ENCODE measurements around the gene WNT4. TPM values are rescaled to one million over a fixed set of nuclear protein-coding genes. Genes with fewer than 3 reads are reported as not detected.

Gene WNT4
- polyA plus RNA-seq, 2 of the 4 experiments (the other 2 are of a cell fraction) = 0.23 to 0.62 TPM

GRCh38 chr1:22101199-22101598, 41.7 kb downstream of the WNT4 start:
- no peak overlapping the region for H3K4me2 ChIP-seq
- TF ChIP-seq PHF8 (IDR thresholded peaks at IDR 0.05; ENCODE audit: borderline replicate concordance, low read depth) (no peak), FOSB (CRISPR knock-in tag; IDR thresholded peaks at IDR 0.05) (no peak), ELK1 (IDR thresholded peaks at IDR 0.05; ENCODE audit: low read depth, low read length) (no peak), ZNF302 (CRISPR knock-in tag; IDR thresholded peaks at IDR 0.05) (no peak), BHLHE40 (IDR thresholded peaks at IDR 0.05; ENCODE audit: low read depth, low read length) (no peak), NR3C1 (IDR thresholded peaks at IDR 0.05) (no peak), CBX8 (IDR thresholded peaks at IDR 0.05) (no peak), RARB (CRISPR knock-in tag; IDR thresholded peaks at IDR 0.05) (no peak), RAD21 (conservative IDR thresholded peaks at IDR 0.05 in 1 of 2, IDR thresholded peaks at IDR 0.05 in 1 of 2) (no peak), TFCP2L1 (CRISPR knock-in tag; IDR thresholded peaks at IDR 0.05) (no peak), ZSCAN20 (CRISPR knock-in tag; IDR thresholded peaks at IDR 0.05) (no peak), POLR2AphosphoS2 (conservative IDR thresholded peaks at IDR 0.05; ENCODE audit: low read length) (no peak), MAFK (IDR thresholded peaks at IDR 0.05; ENCODE audit: partially characterized antibody) (no peak), RFX5 (IDR thresholded peaks at IDR 0.05) (no peak), HOXB5 (CRISPR knock-in tag; IDR thresholded peaks at IDR 0.05) (no peak), HOXA7 (CRISPR knock-in tag; IDR thresholded peaks at IDR 0.05) (no peak)
- TF ChIP-seq, protein P1, sequence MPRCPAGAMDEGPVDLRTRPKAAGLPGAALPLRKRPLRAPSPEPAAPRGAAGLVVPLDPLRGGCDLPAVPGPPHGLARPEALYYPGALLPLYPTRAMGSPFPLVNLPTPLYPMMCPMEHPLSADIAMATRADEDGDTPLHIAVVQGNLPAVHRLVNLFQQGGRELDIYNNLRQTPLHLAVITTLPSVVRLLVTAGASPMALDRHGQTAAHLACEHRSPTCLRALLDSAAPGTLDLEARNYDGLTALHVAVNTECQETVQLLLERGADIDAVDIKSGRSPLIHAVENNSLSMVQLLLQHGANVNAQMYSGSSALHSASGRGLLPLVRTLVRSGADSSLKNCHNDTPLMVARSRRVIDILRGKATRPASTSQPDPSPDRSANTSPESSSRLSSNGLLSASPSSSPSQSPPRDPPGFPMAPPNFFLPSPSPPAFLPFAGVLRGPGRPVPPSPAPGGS (IDR thresholded peaks at IDR 0.05) = no peak
- TF ChIP-seq, protein P2, sequence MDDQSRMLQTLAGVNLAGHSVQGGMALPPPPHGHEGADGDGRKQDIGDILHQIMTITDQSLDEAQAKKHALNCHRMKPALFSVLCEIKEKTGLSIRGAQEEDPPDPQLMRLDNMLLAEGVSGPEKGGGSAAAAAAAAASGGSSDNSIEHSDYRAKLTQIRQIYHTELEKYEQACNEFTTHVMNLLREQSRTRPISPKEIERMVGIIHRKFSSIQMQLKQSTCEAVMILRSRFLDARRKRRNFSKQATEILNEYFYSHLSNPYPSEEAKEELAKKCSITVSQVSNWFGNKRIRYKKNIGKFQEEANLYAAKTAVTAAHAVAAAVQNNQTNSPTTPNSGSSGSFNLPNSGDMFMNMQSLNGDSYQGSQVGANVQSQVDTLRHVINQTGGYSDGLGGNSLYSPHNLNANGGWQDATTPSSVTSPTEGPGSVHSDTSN (IDR thresholded peaks at IDR 0.05) = no peak
- no peak for ATAC-seq
- 67% methylated on average over 1 of the region's 1 CpG for WGBS (ENCODE audit: missing lambda C conversion rate)
- ChIA-PET CTCF (interaction anchor here (0.6 kb wide), 2 partner anchors 316 to 512 kb away, joined by 3 to 4 read pairs; no protein-coding TSS in a partner anchor), POLR2A (no interaction called here)
- H3K4me1 ChIP-seq = no peaks in the 10 kb centered on the region
- no peak for DNase-seq (ENCODE audit: low read depth in 1 of 2, low spot score in 1 of 2)
- H3K27ac ChIP-seq = no peak overlapping the region
- FAIRE-seq = no peak
- H3K9me3 ChIP-seq = no peaks in the 10 kb centered on the region
- H3K4me3 ChIP-seq = no peak overlapping the region

DNA sequence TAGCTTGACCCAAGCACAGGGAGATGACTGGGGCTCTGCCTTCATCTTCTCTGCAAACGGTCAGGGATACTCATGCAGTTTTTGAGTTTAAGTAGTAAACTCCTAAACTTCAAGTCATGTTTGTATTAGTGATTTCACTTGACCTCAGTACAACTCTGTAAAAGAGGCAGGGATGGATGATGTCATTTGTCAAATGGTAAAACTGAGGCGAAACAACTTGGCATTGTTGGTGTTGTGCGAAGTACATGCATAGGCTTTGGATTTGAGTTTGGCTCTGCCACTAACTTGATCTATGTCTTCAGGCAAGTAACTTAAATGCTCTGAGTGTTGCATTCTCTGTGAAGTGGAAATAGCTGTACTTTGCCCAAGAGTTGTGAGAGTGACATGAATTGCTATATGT, 42.7 kb downstream of the WNT4 start:
- 88% methylated on average over 3 of the region's 3 CpGs for WGBS (ENCODE audit: missing lambda C conversion rate)
- CTCF ChIA-PET = interaction anchor here (1.6 to 1.7 kb wide), 3 partner anchors 10 to 316 kb away, joined by 4 to 11 read pairs (median 5); no protein-coding TSS in a partner anchor
- no peak for TF ChIP-seq CHD4 (IDR thresholded peaks at IDR 0.05; ENCODE audit: borderline replicate concordance)
- TF ChIP-seq JUN (IDR thresholded peaks at IDR 0.05) = no peak
- no peak for TF ChIP-seq JUNB (IDR thresholded peaks at IDR 0.05)
- TF ChIP-seq, protein P3, sequence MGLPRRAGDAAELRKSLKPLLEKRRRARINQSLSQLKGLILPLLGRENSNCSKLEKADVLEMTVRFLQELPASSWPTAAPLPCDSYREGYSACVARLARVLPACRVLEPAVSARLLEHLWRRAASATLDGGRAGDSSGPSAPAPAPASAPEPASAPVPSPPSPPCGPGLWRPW (IDR thresholded peaks at IDR 0.05) = no peak
- TF ChIP-seq POLR2A (IDR thresholded peaks at IDR 0.05; ENCODE audit: low read length) = no peak
- TF ChIP-seq FOXS1 (CRISPR knock-in tag; IDR thresholded peaks at IDR 0.05) = no peak
- TF ChIP-seq MYC (IDR thresholded peaks at IDR 0.05; ENCODE audit: borderline replicate concordance, low read length) = no peak
- no peak for TF ChIP-seq FOSB (CRISPR knock-in tag; IDR thresholded peaks at IDR 0.05)
- no peak for TF ChIP-seq HMGXB4 (CRISPR knock-in tag; IDR thresholded peaks at IDR 0.05; ENCODE audit: borderline replicate concordance)
- no peak for TF ChIP-seq RAD21 (conservative IDR thresholded peaks at IDR 0.05 in 1 of 2, IDR thresholded peaks at IDR 0.05 in 1 of 2)
- TF ChIP-seq KDM1A (IDR thresholded peaks at IDR 0.05; ENCODE audit: low read depth) = no peak
- TF ChIP-seq PHF8 (IDR thresholded peaks at IDR 0.05; ENCODE audit: borderline replicate concordance, low read depth) = no peak
- H3K9me3 ChIP-seq = no peaks in the 10 kb centered on the region
- ATAC-seq = no peak
- FAIRE-seq = no peak
- no peak overlapping the region for H3K4me3 ChIP-seq
- no peak overlapping the region for H3K4me2 ChIP-seq
- POLR2A ChIA-PET = no interaction called here
- no peaks in the 10 kb centered on the region for H3K4me1 ChIP-seq
- DNase-seq (ENCODE audit: low read depth in 1 of 2, low spot score in 1 of 2) = no peak
- no peak overlapping the region for H3K27ac ChIP-seq

Data from A549 (cell line).